ENCODE data around the gene PPARG. TPM values are rescaled to one million over a fixed set of nuclear protein-coding genes. Genes with fewer than 3 reads are reported as not detected.

The PPARG gene
- total RNA-seq, 5 donors from 2014 or later (not counting 1 experiment from before 2014, with no cell fraction given) = 0.35 to 0.69 (median 0.63) TPM; not detected in 2

- CTCF ChIA-PET = no interaction called here
These were observed 131.5 kb downstream of the PPARG start for GRCh38 chr3:12420393-12420792.

GRCh38 chr3:12421132-12421531 is 132.3 kb downstream of the PPARG start:
- H3K9me3 Mint-ChIP-seq = no peaks in the 10 kb centered on the region
- H3K4me3 Mint-ChIP-seq = no peak overlapping the region
- no peak overlapping the region for H3K4me3 ChIP-seq (ENCODE audit: control insufficient read depth in 1 of 2, extremely low read depth in 1 of 2, low read length in 1 of 2)
- DNase-seq (no peak), ATAC-seq (replicated peaks in 1 of 4) (no peak)
- peaks cover 0 to 6% of the 10 kb centered on the region in 2 experiments for H3K27me3 ChIP-seq (replicated peaks in 1 of 2; ENCODE audit: control insufficient read depth in 2 of 2, extremely low read depth in 1 of 2, insufficient read depth in 2 of 2, low read length in 1 of 2)
- no peaks in the 10 kb centered on the region for H3K36me3 Mint-ChIP-seq
- H3K9me3 ChIP-seq = no peaks in the 10 kb centered on the region
- peaks cover 15 to 22% of the 10 kb centered on the region in 2 donors for H3K27me3 Mint-ChIP-seq
- H3K4me1 Mint-ChIP-seq = peaks cover 0 to 3% (median 0%) of the 10 kb centered on the region in 3 donors
- ChIA-PET CTCF (no interaction called here), POLR2A (no interaction called here)
- H3K27ac Mint-ChIP-seq = no peak overlapping the region
- H3K4me1 ChIP-seq (ENCODE audit: control insufficient read depth in 1 of 2, extremely low read depth in 1 of 2, insufficient read depth in 2 of 2, low read length in 2 of 2) = no peaks in the 10 kb centered on the region
- WGBS (ENCODE audit: insufficient coverage) = 100% methylated on average over 2 of the region's 5 CpGs
- H3K36me3 ChIP-seq (ENCODE audit: control insufficient read depth in 2 of 2, extremely low read depth in 1 of 2, insufficient read depth in 1 of 2, low read length in 1 of 2) = no peaks in the 10 kb centered on the region
- H3K27ac ChIP-seq (ENCODE audit: low read length) = no peak overlapping the region

More at GRCh38 chr3:12420393-12420792, 131.5 kb downstream of the PPARG start:
- POLR2A ChIA-PET = interaction anchor here (0.6 to 0.7 kb wide), 2 partner anchors 233 to 589 kb away, joined by 3 read pairs; no protein-coding TSS in a partner anchor
- peaks cover 15 to 17% of the 10 kb centered on the region in 2 donors for H3K27me3 Mint-ChIP-seq
- H3K36me3 Mint-ChIP-seq = no peaks in the 10 kb centered on the region
- no peak overlapping the region for H3K27ac ChIP-seq (ENCODE audit: low read length)
- no peaks in the 10 kb centered on the region for H3K4me1 ChIP-seq (ENCODE audit: control insufficient read depth in 1 of 2, extremely low read depth in 1 of 2, insufficient read depth in 2 of 2, low read length in 2 of 2)
- H3K9me3 ChIP-seq = no peaks in the 10 kb centered on the region
- H3K36me3 ChIP-seq (ENCODE audit: control insufficient read depth in 2 of 2, extremely low read depth in 1 of 2, insufficient read depth in 1 of 2, low read length in 1 of 2) = no peaks in the 10 kb centered on the region
- no peak for DNase-seq
- ATAC-seq (replicated peaks in 1 of 4) = no peak
- H3K9me3 Mint-ChIP-seq = no peaks in the 10 kb centered on the region
- peaks cover 0 to 5% of the 10 kb centered on the region in 2 experiments for H3K27me3 ChIP-seq (replicated peaks in 1 of 2; ENCODE audit: control insufficient read depth in 2 of 2, extremely low read depth in 1 of 2, insufficient read depth in 2 of 2, low read length in 1 of 2)
- H3K4me3 Mint-ChIP-seq = no peak overlapping the region
- H3K27ac Mint-ChIP-seq = no peak overlapping the region
- WGBS (ENCODE audit: insufficient coverage) = 70% methylated on average over 2 of the region's 3 CpGs
- no peak overlapping the region for H3K4me3 ChIP-seq (ENCODE audit: control insufficient read depth in 1 of 2, extremely low read depth in 1 of 2, low read length in 1 of 2)
- H3K4me1 Mint-ChIP-seq = no peaks in the 10 kb centered on the region

GRCh38 chr3:12423131-12423530 is 134.3 kb downstream of the PPARG start:
- Histone ChIP-seq H3K4me1 (ENCODE audit: control insufficient read depth in 1 of 2, extremely low read depth in 1 of 2, insufficient read depth in 2 of 2, low read length in 2 of 2) (no peaks in the 10 kb centered on the region), H3K27ac (ENCODE audit: low read length) (no peak overlapping the region), H3K4me3 (ENCODE audit: control insufficient read depth in 1 of 2, extremely low read depth in 1 of 2, low read length in 1 of 2) (no peak overlapping the region), H3K27me3 (replicated peaks in 1 of 2; ENCODE audit: control insufficient read depth in 2 of 2, extremely low read depth in 1 of 2, insufficient read depth in 2 of 2, low read length in 1 of 2) (peaks cover 0 to 6% of the 10 kb centered on the region in 2 experiments), H3K9me3 (no peaks in the 10 kb centered on the region), H3K36me3 (ENCODE audit: control insufficient read depth in 2 of 2, extremely low read depth in 1 of 2, insufficient read depth in 1 of 2, low read length in 1 of 2) (no peaks in the 10 kb centered on the region)
- Mint-ChIP-seq H3K4me1 (peaks cover 0 to 5% (median 0%) of the 10 kb centered on the region in 3 donors), H3K36me3 (no peaks in the 10 kb centered on the region), H3K27ac (no peak overlapping the region), H3K27me3 (peaks cover 17 to 22% of the 10 kb centered on the region in 2 donors), H3K4me3 (no peak overlapping the region), H3K9me3 (no peaks in the 10 kb centered on the region)
- whole genome bisulfite sequencing (ENCODE audit: insufficient coverage) = 84% methylated on average over 3 of the region's 4 CpGs
- ChIA-PET POLR2A (no interaction called here), CTCF (no interaction called here)
- no peak for ATAC-seq (replicated peaks in 1 of 4)
- no peak for DNase-seq

GRCh38 chr3:12423918-12424630 is 135.2 kb downstream of the PPARG start:
- no peak overlapping the region for H3K4me3 Mint-ChIP-seq
- H3K27me3 Mint-ChIP-seq = peaks cover 15 to 22% of the 10 kb centered on the region in 2 donors
- no peaks in the 10 kb centered on the region for H3K9me3 ChIP-seq
- no peak overlapping the region for H3K4me3 ChIP-seq (ENCODE audit: control insufficient read depth in 1 of 2, extremely low read depth in 1 of 2, low read length in 1 of 2)
- POLR2A ChIA-PET = no interaction called here
- H3K36me3 ChIP-seq (ENCODE audit: control insufficient read depth in 2 of 2, extremely low read depth in 1 of 2, insufficient read depth in 1 of 2, low read length in 1 of 2) = no peaks in the 10 kb centered on the region
- peaks cover 0 to 5% (median 0%) of the 10 kb centered on the region in 3 donors for H3K4me1 Mint-ChIP-seq
- no peaks in the 10 kb centered on the region for H3K4me1 ChIP-seq (ENCODE audit: control insufficient read depth in 1 of 2, extremely low read depth in 1 of 2, insufficient read depth in 2 of 2, low read length in 2 of 2)
- H3K9me3 Mint-ChIP-seq = no peaks in the 10 kb centered on the region
- 16% methylated on average over 4 of the region's 6 CpGs for WGBS (ENCODE audit: insufficient coverage)
- DNase-seq = no peak
- no peaks in the 10 kb centered on the region for H3K36me3 Mint-ChIP-seq
- H3K27me3 ChIP-seq (replicated peaks in 1 of 2; ENCODE audit: control insufficient read depth in 2 of 2, extremely low read depth in 1 of 2, insufficient read depth in 2 of 2, low read length in 1 of 2) = peaks cover 0 to 11% of the 10 kb centered on the region in 2 experiments
- no peak overlapping the region for H3K27ac Mint-ChIP-seq
- no peak for ATAC-seq (replicated peaks in 1 of 4)
- CTCF ChIA-PET = no interaction called here
- H3K27ac ChIP-seq (ENCODE audit: low read length) = no peak overlapping the region

- H3K4me3 ChIP-seq (ENCODE audit: control insufficient read depth in 1 of 2, extremely low read depth in 1 of 2, low read length in 1 of 2) = no peak overlapping the region
- 69% methylated on average over 9 of the region's 12 CpGs for WGBS (ENCODE audit: insufficient coverage)
- ATAC-seq (replicated peaks in 1 of 4) (no peak), DNase-seq (no peak)
- no peaks in the 10 kb centered on the region for H3K36me3 Mint-ChIP-seq
- peaks cover 0 to 11% of the 10 kb centered on the region in 2 experiments for H3K27me3 ChIP-seq (replicated peaks in 1 of 2; ENCODE audit: control insufficient read depth in 2 of 2, extremely low read depth in 1 of 2, insufficient read depth in 2 of 2, low read length in 1 of 2)
- ChIA-PET POLR2A (no interaction called here), CTCF (no interaction called here)
- H3K27me3 Mint-ChIP-seq = peaks cover 15 to 25% of the 10 kb centered on the region in 2 donors
- no peak overlapping the region for H3K27ac ChIP-seq (ENCODE audit: low read length)
- H3K36me3 ChIP-seq (ENCODE audit: control insufficient read depth in 2 of 2, extremely low read depth in 1 of 2, insufficient read depth in 1 of 2, low read length in 1 of 2) = no peaks in the 10 kb centered on the region
- peaks cover 0 to 5% (median 0%) of the 10 kb centered on the region in 3 donors for H3K4me1 Mint-ChIP-seq
- no peaks in the 10 kb centered on the region for H3K9me3 ChIP-seq
- no peaks in the 10 kb centered on the region for H3K4me1 ChIP-seq (ENCODE audit: control insufficient read depth in 1 of 2, extremely low read depth in 1 of 2, insufficient read depth in 2 of 2, low read length in 2 of 2)
- no peaks in the 10 kb centered on the region for H3K9me3 Mint-ChIP-seq
- H3K4me3 Mint-ChIP-seq = no peak overlapping the region
- no peak overlapping the region for H3K27ac Mint-ChIP-seq
These were observed 135.9 kb downstream of the PPARG start for GRCh38 chr3:12424635-12425319.

DNA sequence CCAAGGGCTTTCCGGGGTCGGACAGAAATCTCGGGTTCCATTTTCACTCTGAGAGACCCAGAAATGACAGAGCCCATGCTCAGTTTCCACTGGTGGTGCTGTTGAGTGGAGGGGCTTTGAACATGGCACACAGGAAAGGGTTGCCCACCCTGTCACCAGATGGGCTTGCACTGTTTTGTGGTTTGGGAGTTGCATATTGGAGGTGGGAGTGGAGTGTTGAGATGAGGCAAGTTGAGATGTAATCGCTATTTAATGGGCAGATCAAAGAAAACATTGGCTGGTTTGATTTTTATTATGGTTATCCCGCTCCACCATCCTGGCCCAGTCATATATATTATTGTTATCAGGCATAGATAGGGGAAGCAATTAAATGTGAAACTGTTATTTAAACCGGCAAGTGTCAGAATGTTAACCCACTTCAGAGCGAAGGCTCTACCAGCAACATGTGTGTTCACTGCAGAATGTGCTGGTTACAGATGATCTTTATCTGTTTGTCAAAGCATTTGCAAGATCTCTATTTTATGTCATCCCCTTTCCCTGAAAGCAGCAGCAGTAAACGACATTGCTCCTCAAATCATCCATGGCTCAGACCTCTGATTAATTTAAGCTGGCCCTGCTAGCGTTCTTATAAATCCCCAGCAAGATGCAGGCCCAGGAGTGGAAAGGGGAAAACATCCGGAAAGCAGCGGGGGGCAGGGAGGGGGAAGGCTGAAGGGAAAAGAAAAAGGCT is 137.1 kb downstream of the PPARG start:
- Mint-ChIP-seq H3K4me3 (no peak overlapping the region), H3K4me1 (peaks cover 0 to 5% (median 0%) of the 10 kb centered on the region in 3 donors), H3K27ac (no peak overlapping the region), H3K36me3 (no peaks in the 10 kb centered on the region), H3K9me3 (no peaks in the 10 kb centered on the region), H3K27me3 (peaks cover 20 to 23% of the 10 kb centered on the region in 2 donors)
- 62% methylated on average over 4 of the region's 11 CpGs for WGBS (ENCODE audit: insufficient coverage)
- Histone ChIP-seq H3K27ac (ENCODE audit: low read length) (no peak overlapping the region), H3K9me3 (no peaks in the 10 kb centered on the region), H3K4me3 (ENCODE audit: control insufficient read depth in 1 of 2, extremely low read depth in 1 of 2, low read length in 1 of 2) (no peak overlapping the region), H3K4me1 (ENCODE audit: control insufficient read depth in 1 of 2, extremely low read depth in 1 of 2, insufficient read depth in 2 of 2, low read length in 2 of 2) (no peaks in the 10 kb centered on the region), H3K36me3 (ENCODE audit: control insufficient read depth in 2 of 2, extremely low read depth in 1 of 2, insufficient read depth in 1 of 2, low read length in 1 of 2) (no peaks in the 10 kb centered on the region), H3K27me3 (replicated peaks in 1 of 2; ENCODE audit: control insufficient read depth in 2 of 2, extremely low read depth in 1 of 2, insufficient read depth in 2 of 2, low read length in 1 of 2) (peaks cover 0 to 11% of the 10 kb centered on the region in 2 experiments)
- POLR2A ChIA-PET = no interaction called here
- DNase-seq = no peak
- CTCF ChIA-PET = interaction anchor here in 1 of 2 donors (0.5 kb wide), 1 partner anchor 1038 kb away, joined by 6 read pairs; no protein-coding TSS in a partner anchor
- ATAC-seq (replicated peaks in 1 of 4) = no peak

All from T-cell (primary cell).